HCT116 (cell line): Measurements from ENCODE around the gene GRIP2. TPM values are rescaled to one million over a fixed set of nuclear protein-coding genes. Genes with fewer than 3 reads are reported as not detected.

Source experiments
- ATAC-seq: fragments of 200-7000 bp; cut with Tn5 transposase; 2 replicates; pipeline ENCODE4 v1.9.1; 2020; ENCODE audit warnings: mild to moderate bottlenecking, moderate library complexity
- BruUV-seq: library from RNA; stranded (reverse); fragments of 400-500 nt; replicated peaks from 2 replicates; lab custom pipeline; 2021; lab: Mats Ljungman, UMichigan
- CTCF ChIA-PET: fragments of 300-600 bp; sonication (Branson Sonifier 250); formaldehyde crosslinking; loops from one replicate; lab custom pipeline; 2021; ENCODE audit warnings: antibody characterized with exemption; lab: Charles Lee
- POLR2A ChIA-PET: fragments of 300-600, 350-600 bp; sonication (Branson Sonifier 250); formaldehyde crosslinking; loops from one replicate; lab custom pipeline; 2021; ENCODE audit warnings: antibody characterized with exemption; lab: Charles Lee
- RAD21 ChIA-PET, 2 experiments: fragments of 300-600 bp; sonication (Branson Sonifier 250); formaldehyde crosslinking; loops; one replicate each; lab custom pipeline; 2023; ENCODE audit warnings: low total read pairs in 2 of 2; ENCODE audit not compliant: uncharacterized antibody in 2 of 2, unreplicated experiment in 2 of 2, low non-redundant PET in 1 of 2; lab: Charles Lee
- DNase-seq: peaks from one replicate; pipeline ENCODE4 v3.0.0-alpha.2; 2010; ENCODE audit warnings: low read depth, low spot score
- H2AFZ ChIP-seq: fragments of 200-600 bp; shearing (Covaris generic), sonication (generic); 2 replicates; pipeline ENCODE4 v1.6.1; 2017; ENCODE audit warnings: low read depth, mixed run types, mixed read lengths, antibody characterized with exemption, low read length; ENCODE audit not compliant: poor library complexity, severe bottlenecking
- H3K27ac ChIP-seq: 2 replicates; pipeline ENCODE4 v1.5.1; 2012; ENCODE audit warnings: low read depth, low read length
- H3K27me3 ChIP-seq: fragments of 200-600 bp; sonication (generic); 2 replicates; pipeline ENCODE4 v1.6.1; 2016; ENCODE audit warnings: mixed run types, low read length, mixed read lengths; ENCODE audit not compliant: insufficient read depth
- H3K36me3 ChIP-seq, 2 experiments: fragments of 200-500 bp in 1 of 2; fragments of 200-600 bp in 1 of 2; sonication (Bioruptor generic) in 1 of 2; sonication (generic) in 1 of 2; 2 replicates each; pipeline versions ENCODE4 v1.5.1 to v1.6.1; 2014 to 2016; ENCODE audit warnings: low read length in 2 of 2, inconsistent platforms in 1 of 2, mixed read lengths in 1 of 2, mixed run types in 1 of 2; ENCODE audit not compliant: insufficient read depth in 2 of 2, control insufficient read depth in 1 of 2
- H3K4me1 ChIP-seq, 2 experiments: fragments of 200-600 bp in 1 of 2; sonication (generic) in 1 of 2; 2 replicates each; pipeline versions ENCODE4 v1.5.1 to v1.6.1; 2012 to 2017; ENCODE audit warnings: low read length in 2 of 2, inconsistent platforms in 1 of 2, mild to moderate bottlenecking in 1 of 2, mixed read lengths in 1 of 2, mixed run types in 1 of 2, moderate library complexity in 1 of 2; ENCODE audit not compliant: insufficient read depth in 2 of 2, control insufficient read depth in 1 of 2
- H3K4me2 ChIP-seq: fragments of 200-600 bp; sonication (generic); 2 replicates; pipeline ENCODE4 v1.6.1; 2017; ENCODE audit warnings: mixed run types, low read length, mixed read lengths
- H3K4me3 ChIP-seq, 2 experiments: fragments of 200-600 bp in 1 of 2; sonication (generic) in 1 of 2; replicated peaks in 1 of 2; 2 replicates each; pipeline ENCODE4 v1.5.1; 2011 to 2016; ENCODE audit warnings: low read length in 2 of 2, control low read depth in 1 of 2, low read depth in 1 of 2, mild to moderate bottlenecking in 1 of 2, mixed read lengths in 1 of 2, mixed run types in 1 of 2
- H3K79me2 ChIP-seq: fragments of 200-600 bp; sonication (generic); 2 replicates; pipeline ENCODE4 v1.6.1; 2017; ENCODE audit warnings: mild to moderate bottlenecking, mixed run types, low read length, moderate library complexity, mixed read lengths; ENCODE audit not compliant: insufficient read depth
- H3K9ac ChIP-seq: fragments of 200-600 bp; sonication (generic); 2 replicates; pipeline ENCODE4 v1.6.1; 2016; ENCODE audit warnings: low read length, mixed read lengths
- H3K9me2 ChIP-seq: fragments of 200-600 bp; sonication (generic), shearing (Covaris generic); 2 replicates; pipeline ENCODE4 v1.6.1; 2017; ENCODE audit warnings: mixed run types, mild to moderate bottlenecking, moderate library complexity; ENCODE audit not compliant: insufficient read depth
- H3K9me3 ChIP-seq, 2 experiments: fragments of 200-500 bp in 1 of 2; fragments of 200-600 bp in 1 of 2; sonication (Bioruptor generic) in 1 of 2; sonication (generic) in 1 of 2; 2 replicates each; pipeline ENCODE4 v1.6.1; 2014 to 2017; ENCODE audit warnings: low read length in 2 of 2, mixed read lengths in 2 of 2, inconsistent platforms in 1 of 2, low read depth in 1 of 2, mild to moderate bottlenecking in 1 of 2, mixed run types in 1 of 2, moderate library complexity in 1 of 2; ENCODE audit not compliant: control insufficient read depth in 1 of 2, insufficient read depth in 1 of 2
- H4K20me1 ChIP-seq: fragments of 200-600 bp; sonication (generic), shearing (Covaris generic); 2 replicates; pipeline ENCODE4 v1.6.1; 2017; ENCODE audit warnings: mixed run types, mild to moderate bottlenecking, moderate library complexity; ENCODE audit not compliant: insufficient read depth
- EGR1 ChIP-seq: IDR thresholded peaks from 2 replicates; pipeline ENCODE4 v1.6.1; 2012; ENCODE audit warnings: low read depth
- ELF1 ChIP-seq: IDR thresholded peaks from 2 replicates; pipeline ENCODE4 v1.6.1; 2012; ENCODE audit warnings: low read depth, borderline replicate concordance
- EZH2 ChIP-seq: fragments of 200-600 bp; sonication (generic); IDR thresholded peaks from 2 replicates; pipeline ENCODE4 v1.6.1; 2017; ENCODE audit warnings: antibody characterized with exemption, mixed run types
- EZH2phosphoT487 ChIP-seq: fragments of 200-600 bp; IDR thresholded peaks from 2 replicates; pipeline ENCODE4 v1.6.1; 2018; ENCODE audit warnings: antibody characterized with exemption, borderline replicate concordance
- FOSL1 ChIP-seq: IDR thresholded peaks from 2 replicates; pipeline ENCODE4 v1.6.1; 2012; ENCODE audit warnings: low read depth
- JUND ChIP-seq: IDR thresholded peaks from 2 replicates; pipeline ENCODE4 v1.6.1; 2012
- POLR2AphosphoS5 ChIP-seq: IDR thresholded peaks from 2 replicates; pipeline ENCODE4 v1.6.1; 2011; ENCODE audit warnings: mild to moderate bottlenecking, low read depth, low read length, moderate library complexity
- RAD21 ChIP-seq: IDR thresholded peaks from 2 replicates; pipeline ENCODE4 v1.6.1; 2012; ENCODE audit warnings: low read depth, mild to moderate bottlenecking
- SIN3A ChIP-seq: IDR thresholded peaks from 2 replicates; pipeline ENCODE4 v1.6.1; 2012; ENCODE audit warnings: low read depth
- SP1 ChIP-seq: IDR thresholded peaks from 2 replicates; pipeline ENCODE4 v1.6.1; 2012; ENCODE audit warnings: low read depth
- TCF7L2 ChIP-seq: IDR thresholded peaks from 2 replicates; pipeline ENCODE4 v1.7.0; 2011; ENCODE audit warnings: borderline replicate concordance, inconsistent platforms; ENCODE audit not compliant: insufficient read depth, insufficient read length; ENCODE audit errors: extremely low read depth
- YY1 ChIP-seq: IDR thresholded peaks from 2 replicates; pipeline ENCODE4 v1.6.1; 2011; ENCODE audit warnings: low read length, low read depth, moderate library complexity, mild to moderate bottlenecking; ENCODE audit not compliant: insufficient replicate concordance; ENCODE audit errors: extremely low read depth
- ZFX ChIP-seq: fragments of 450-650 bp; IDR thresholded peaks from 2 replicates; pipeline ENCODE4 v1.6.1; 2017
- ZNF274 ChIP-seq: fragments of 200-500 bp; sonication (Bioruptor generic); IDR thresholded peaks from 2 replicates; pipeline ENCODE4 v1.6.1; 2014; ENCODE audit warnings: mild to moderate bottlenecking, low read depth, low read length, inconsistent platforms
- intact Hi-C: fragments of 100-400 bp; cut with micrococcal nuclease; formaldehyde crosslinking; loops from 2 replicates; pipeline ENCODE4 v1.10.0; 2022
- total RNA-seq: library from RNA; stranded (reverse); gene quantifications from one replicate; pipeline ENCODE4 v1.2.1, GENCODE V29; 2021; ENCODE audit not compliant: unreplicated experiment
- TF ChIP-seq, protein P1 (sequence below), 3 experiments: fragments of 200-600 bp in 1 of 3; sonication (generic) in 1 of 3; IDR thresholded peaks in 2 of 3; conservative IDR thresholded peaks in 1 of 3; 2 replicates each; pipeline ENCODE4 v1.5.1; 2012 to 2017; ENCODE audit warnings: low read depth in 2 of 3, low read length in 2 of 3, antibody characterized with exemption in 1 of 3, borderline replicate concordance in 1 of 3, control low read depth in 1 of 3, mild to moderate bottlenecking in 1 of 3, mixed read lengths in 1 of 3, mixed run types in 1 of 3, moderate library complexity in 1 of 3; ENCODE audit not compliant: insufficient read depth in 1 of 3
- TF ChIP-seq, protein P2 (sequence below): IDR thresholded peaks from 2 replicates; pipeline ENCODE4 v1.6.1; 2012; ENCODE audit warnings: low read depth
- TF ChIP-seq, protein P3 (sequence below): IDR thresholded peaks from 2 replicates; pipeline ENCODE4 v1.6.1; 2012

The GRIP2 gene
- total RNA-seq, 1 experiment from 2014 or later, result 0.34 TPM

DNA sequence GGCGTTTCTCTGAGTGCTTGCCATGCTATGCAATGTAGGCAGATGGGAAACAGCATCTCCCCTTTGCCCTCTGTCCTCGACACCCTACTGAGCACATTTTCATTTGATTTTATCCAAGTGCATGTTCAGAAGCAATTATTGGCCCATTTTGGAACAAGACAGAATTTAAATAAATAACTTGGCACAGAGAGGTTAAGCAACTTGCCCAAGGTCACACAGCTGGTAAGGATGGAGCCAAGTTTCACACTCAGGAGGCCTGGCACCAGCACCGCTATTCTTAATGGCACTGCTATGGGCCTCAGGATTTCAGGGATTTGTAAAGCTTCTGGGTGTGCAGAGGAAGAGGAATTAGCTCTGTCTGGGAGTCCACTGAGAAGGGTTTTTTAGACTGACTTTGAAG lies 2.5 kb upstream of the GRIP2 start:
- H3K4me1 ChIP-seq, result peaks cover 0 to 7% of the 10 kb centered on the region in 2 experiments; a peak in 2 of 4 replicates
- no peak for TF ChIP-seq POLR2AphosphoS5
- TF ChIP-seq TCF7L2, result no peak
- TF ChIP-seq EZH2, result no peak
- no peak for TF ChIP-seq ZFX
- TF ChIP-seq JUND, result no peak
- no peak for TF ChIP-seq ZNF274
- TF ChIP-seq YY1, result no peak
- no peak for TF ChIP-seq RAD21
- no peak for TF ChIP-seq ELF1
- TF ChIP-seq EGR1, result no peak
- no peak for TF ChIP-seq SIN3A
- no peak for TF ChIP-seq FOSL1
- TF ChIP-seq, protein P1, sequence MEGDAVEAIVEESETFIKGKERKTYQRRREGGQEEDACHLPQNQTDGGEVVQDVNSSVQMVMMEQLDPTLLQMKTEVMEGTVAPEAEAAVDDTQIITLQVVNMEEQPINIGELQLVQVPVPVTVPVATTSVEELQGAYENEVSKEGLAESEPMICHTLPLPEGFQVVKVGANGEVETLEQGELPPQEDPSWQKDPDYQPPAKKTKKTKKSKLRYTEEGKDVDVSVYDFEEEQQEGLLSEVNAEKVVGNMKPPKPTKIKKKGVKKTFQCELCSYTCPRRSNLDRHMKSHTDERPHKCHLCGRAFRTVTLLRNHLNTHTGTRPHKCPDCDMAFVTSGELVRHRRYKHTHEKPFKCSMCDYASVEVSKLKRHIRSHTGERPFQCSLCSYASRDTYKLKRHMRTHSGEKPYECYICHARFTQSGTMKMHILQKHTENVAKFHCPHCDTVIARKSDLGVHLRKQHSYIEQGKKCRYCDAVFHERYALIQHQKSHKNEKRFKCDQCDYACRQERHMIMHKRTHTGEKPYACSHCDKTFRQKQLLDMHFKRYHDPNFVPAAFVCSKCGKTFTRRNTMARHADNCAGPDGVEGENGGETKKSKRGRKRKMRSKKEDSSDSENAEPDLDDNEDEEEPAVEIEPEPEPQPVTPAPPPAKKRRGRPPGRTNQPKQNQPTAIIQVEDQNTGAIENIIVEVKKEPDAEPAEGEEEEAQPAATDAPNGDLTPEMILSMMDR (IDR thresholded peaks at IDR 0.05 in 2 of 3, conservative IDR thresholded peaks at IDR 0.05 in 1 of 3; ENCODE audit: borderline replicate concordance in 1 of 3, insufficient read depth in 1 of 3, low read depth in 2 of 3, low read length in 2 of 3), result no peak
- TF ChIP-seq, protein P2, sequence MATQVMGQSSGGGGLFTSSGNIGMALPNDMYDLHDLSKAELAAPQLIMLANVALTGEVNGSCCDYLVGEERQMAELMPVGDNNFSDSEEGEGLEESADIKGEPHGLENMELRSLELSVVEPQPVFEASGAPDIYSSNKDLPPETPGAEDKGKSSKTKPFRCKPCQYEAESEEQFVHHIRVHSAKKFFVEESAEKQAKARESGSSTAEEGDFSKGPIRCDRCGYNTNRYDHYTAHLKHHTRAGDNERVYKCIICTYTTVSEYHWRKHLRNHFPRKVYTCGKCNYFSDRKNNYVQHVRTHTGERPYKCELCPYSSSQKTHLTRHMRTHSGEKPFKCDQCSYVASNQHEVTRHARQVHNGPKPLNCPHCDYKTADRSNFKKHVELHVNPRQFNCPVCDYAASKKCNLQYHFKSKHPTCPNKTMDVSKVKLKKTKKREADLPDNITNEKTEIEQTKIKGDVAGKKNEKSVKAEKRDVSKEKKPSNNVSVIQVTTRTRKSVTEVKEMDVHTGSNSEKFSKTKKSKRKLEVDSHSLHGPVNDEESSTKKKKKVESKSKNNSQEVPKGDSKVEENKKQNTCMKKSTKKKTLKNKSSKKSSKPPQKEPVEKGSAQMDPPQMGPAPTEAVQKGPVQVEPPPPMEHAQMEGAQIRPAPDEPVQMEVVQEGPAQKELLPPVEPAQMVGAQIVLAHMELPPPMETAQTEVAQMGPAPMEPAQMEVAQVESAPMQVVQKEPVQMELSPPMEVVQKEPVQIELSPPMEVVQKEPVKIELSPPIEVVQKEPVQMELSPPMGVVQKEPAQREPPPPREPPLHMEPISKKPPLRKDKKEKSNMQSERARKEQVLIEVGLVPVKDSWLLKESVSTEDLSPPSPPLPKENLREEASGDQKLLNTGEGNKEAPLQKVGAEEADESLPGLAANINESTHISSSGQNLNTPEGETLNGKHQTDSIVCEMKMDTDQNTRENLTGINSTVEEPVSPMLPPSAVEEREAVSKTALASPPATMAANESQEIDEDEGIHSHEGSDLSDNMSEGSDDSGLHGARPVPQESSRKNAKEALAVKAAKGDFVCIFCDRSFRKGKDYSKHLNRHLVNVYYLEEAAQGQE, result no peak
- TF ChIP-seq, protein P3, sequence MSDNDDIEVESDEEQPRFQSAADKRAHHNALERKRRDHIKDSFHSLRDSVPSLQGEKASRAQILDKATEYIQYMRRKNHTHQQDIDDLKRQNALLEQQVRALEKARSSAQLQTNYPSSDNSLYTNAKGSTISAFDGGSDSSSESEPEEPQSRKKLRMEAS, result no peak
- TF ChIP-seq EZH2phosphoT487, result no peak
- TF ChIP-seq SP1, result no peak
- no TSS peak for BruUV-seq
- H3K79me2 ChIP-seq, result no peaks in the 10 kb centered on the region
- no peak overlapping the region for H2AFZ ChIP-seq
- CTCF ChIA-PET, result no interaction called here
- no peaks in the 10 kb centered on the region for H3K36me3 ChIP-seq
- H3K9me2 ChIP-seq, result no peaks in the 10 kb centered on the region
- POLR2A ChIA-PET, result no interaction called here
- no peak overlapping the region for H3K27ac ChIP-seq
- H4K20me1 ChIP-seq, result no peaks in the 10 kb centered on the region
- H3K27me3 ChIP-seq, result no peaks in the 10 kb centered on the region
- no peak for ATAC-seq
- no peak overlapping the region for H3K4me2 ChIP-seq
- no peak for DNase-seq
- no peak overlapping the region for H3K9ac ChIP-seq
- RAD21 ChIA-PET, result no interaction called here
- no peaks in the 10 kb centered on the region for H3K9me3 ChIP-seq
- intact Hi-C loops, result no loop called here
- no peak overlapping the region for H3K4me3 ChIP-seq
